ENCODE data around the gene MEF2D.
A peak's percentile ranks its signal among the peaks of the same experiment; 100 is the strongest.

The MEF2D gene

DNA sequence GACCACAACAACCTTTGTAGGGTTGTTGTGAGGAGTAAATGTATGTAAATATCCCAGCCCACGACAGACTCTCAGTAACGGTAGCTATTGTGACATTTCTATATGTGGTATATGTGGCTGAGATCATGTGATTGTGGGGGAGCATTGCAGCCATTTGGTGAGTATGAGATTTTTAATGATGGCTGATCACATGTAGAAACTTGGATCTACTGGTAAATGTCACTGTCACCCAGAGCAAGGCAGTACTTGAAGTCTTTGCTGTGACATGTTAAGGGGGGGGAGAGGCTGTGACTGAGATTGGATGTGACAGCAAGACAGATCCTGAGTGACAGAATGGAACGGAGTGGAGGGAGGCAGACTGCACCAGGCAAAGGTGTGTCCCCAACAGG, 23.9 kb upstream of the MEF2D start:
- DNase-seq (no peak), ATAC-seq (peak; percentile 90)

- ATAC-seq (no peak), DNase-seq (no peak)
Observed at GRCh38 chr1:156523801-156524480, 23.4 kb upstream of the MEF2D start.

- no peak for ATAC-seq
- no peak for DNase-seq
Observed at GRCh38 chr1:156522443-156522970, 21.9 kb upstream of the MEF2D start.

- DNase-seq (no peak), ATAC-seq (no peak)
Observed at GRCh38 chr1:156517748-156518147, 17.2 kb upstream of the MEF2D start.

DNA sequence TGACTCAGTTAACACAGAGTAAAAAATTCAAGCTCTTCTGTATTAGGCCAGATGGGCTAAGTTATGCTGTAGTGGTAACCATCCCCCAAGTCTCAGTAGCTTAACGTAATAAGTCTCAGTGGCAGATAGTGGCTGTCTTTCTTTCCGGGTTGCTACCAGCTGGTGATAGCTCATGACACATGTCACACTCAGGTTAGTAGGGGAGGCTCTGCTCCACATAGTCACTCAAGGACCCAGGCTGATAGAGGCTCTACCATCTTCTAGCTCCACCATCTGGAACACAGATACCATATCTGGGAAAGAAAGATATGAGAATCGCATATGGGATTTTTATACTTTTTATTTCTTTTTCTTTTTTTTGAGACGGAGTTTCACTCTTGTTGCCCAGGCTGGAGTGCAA, 16.2 kb upstream of the MEF2D start:
- DNase-seq: no peak
- ATAC-seq: no peak

DNA sequence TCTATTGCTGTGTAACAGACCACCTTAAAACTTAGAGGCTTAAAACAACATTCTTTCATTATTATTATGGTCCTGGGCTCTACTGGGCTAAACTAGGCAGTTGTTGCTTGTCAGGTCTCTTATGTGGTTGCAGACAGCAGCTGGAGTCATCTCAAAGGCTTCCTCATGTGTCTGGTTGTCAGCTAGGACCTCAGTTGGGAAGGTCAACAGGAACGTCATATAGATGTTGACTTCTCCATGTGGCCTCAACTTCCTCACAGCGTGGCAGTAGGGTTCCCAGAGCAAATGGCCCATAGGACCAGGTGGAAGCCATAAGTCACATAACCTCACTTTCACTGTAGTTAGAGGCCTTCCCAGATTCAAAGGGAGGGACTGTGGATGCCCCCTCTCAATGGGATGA, 15.4 kb upstream of the MEF2D start:
- no peak for ATAC-seq
- DNase-seq: no peak

GRCh38 chr1:156513185-156513584, 12.6 kb upstream of the MEF2D start:
- ATAC-seq: no peak
- no peak for DNase-seq

GRCh38 chr1:156511644-156512043, 11.1 kb upstream of the MEF2D start:
- ATAC-seq (peak; percentile 27), DNase-seq (no peak)

DNA sequence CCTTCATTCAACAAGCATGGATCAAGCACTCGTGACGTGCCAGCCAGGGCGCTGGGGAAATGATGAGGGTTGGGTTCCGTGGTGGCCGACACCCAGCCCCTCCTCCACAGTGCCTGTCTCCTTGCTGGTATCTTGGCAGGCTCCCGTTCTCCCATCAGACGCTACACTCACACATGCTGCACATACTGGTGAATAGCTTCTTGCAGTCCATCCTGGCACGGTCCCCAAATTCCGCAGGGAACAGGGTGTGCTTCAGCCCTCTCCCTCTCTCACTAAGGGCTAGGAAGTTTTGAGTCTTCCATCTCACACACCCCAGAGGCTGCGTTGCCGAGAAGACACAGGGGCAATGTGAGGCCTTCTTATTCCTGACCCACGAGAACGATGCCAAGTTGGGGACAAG, 10.1 kb upstream of the MEF2D start:
- ATAC-seq (no peak), DNase-seq (no peak)

DNA sequence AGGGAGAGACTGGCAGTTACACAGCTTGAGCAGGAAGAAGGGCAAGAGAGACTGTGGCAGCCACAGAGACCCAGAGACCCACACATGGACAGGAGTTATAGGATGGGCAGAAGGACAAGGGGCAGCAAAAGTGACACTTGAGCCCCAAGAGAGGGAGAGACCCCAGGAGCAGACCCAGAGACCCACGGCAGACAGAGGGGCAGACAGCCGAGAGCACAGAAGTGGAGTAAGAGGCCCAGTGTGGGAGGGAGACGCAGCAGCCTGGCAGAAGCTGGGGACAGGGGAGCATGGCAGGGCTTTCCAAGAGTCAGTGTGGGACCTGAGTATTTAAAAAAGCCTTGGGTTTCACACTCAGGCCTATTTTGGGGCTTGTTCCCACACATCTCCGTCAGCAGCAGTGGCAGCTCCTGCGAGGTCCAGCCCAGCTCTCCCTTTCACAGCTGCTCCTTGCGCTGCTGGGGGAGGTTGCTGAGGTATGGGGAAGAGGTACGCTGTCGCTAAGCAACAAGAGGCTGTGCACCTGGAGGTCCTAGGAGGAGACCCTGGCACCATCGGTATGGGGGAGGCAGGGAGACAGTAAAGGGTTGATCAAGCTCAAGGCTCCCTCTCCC, 9.0 kb upstream of the MEF2D start:
- DNase-seq (no peak), ATAC-seq (no peak)

- no peak for ATAC-seq
- DNase-seq: no peak
Observed at GRCh38 chr1:156508955-156509234, 8.3 kb upstream of the MEF2D start.

- DNase-seq: no peak
- ATAC-seq: no peak
Observed at GRCh38 chr1:156508205-156508954, 7.8 kb upstream of the MEF2D start.

- DNase-seq (no peak), ATAC-seq (no peak)
Observed at GRCh38 chr1:156506450-156506849, 5.9 kb upstream of the MEF2D start.

DNA sequence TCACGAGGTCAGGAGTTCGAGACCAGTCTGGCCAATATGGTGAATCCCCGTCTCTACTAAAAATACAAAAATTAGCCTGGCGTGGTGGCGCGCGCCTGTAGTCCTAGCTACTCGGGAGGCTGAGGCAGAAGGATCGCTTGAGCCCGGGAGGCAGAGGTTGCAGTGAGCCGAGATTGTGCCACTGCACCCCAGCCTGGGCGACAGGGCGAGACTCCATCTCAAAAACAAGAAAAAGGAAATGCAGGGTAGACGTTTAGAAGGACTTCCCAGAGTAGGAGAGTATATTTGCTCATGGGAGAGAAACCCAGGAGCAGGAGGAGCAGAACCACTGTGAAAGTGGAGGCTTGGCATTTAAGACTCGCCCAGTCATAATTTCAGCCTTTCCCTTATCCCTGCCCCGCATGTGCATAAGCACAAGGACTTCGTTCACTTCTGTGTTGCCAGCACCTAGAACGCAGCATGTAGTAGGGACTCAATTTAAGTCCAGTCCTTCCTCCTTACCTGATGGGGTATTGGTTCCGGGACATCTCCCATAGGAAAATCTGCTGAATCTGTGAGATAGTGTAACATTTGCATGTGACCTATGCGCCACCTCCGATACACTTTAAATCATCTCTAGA, 5.2 kb upstream of the MEF2D start:
- no peak for DNase-seq
- no peak for ATAC-seq

GRCh38 chr1:156504821-156505678, 4.5 kb upstream of the MEF2D start:
- ATAC-seq: peak; percentile 40
- peak; percentile 98 for DNase-seq

- ATAC-seq (no peak), DNase-seq (no peak)
Observed at GRCh38 chr1:156504438-156504813, 3.9 kb upstream of the MEF2D start.

DNA sequence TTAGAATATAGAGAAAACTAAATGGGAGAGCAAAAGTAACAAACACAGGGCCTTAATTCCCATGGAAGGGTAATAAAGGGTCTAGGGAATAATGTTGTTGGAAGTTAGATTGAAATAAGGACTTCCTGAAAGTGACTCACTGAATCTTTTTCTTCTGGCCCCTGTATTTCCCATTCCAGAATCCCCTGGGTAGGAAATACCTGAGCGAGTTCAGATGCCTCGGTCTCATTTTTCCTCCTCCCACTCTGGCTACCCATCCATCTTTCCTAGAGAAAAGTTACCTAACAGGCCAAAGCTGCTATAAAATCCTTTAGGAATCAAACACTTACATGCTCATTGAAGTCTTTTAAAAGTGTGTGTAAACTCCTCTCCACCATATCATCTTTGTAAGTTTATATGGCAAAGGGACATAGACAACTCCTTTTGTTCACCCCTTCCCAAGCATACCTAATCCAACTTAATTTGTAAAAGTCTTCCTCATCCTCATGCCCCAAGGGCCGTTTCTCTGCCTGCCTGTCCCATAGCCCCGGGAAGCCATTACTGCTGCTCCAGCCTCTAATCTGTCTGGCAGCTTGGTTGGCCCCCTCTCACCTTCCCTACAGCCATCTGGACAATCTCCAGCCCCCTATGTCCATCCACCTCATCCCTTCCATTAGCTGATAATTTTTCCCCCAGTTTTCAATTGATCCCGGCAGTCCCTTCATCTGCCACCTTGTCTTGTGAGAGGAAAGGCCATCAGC, 3.3 kb upstream of the MEF2D start:
- ATAC-seq (no peak), DNase-seq (no peak)

DNA sequence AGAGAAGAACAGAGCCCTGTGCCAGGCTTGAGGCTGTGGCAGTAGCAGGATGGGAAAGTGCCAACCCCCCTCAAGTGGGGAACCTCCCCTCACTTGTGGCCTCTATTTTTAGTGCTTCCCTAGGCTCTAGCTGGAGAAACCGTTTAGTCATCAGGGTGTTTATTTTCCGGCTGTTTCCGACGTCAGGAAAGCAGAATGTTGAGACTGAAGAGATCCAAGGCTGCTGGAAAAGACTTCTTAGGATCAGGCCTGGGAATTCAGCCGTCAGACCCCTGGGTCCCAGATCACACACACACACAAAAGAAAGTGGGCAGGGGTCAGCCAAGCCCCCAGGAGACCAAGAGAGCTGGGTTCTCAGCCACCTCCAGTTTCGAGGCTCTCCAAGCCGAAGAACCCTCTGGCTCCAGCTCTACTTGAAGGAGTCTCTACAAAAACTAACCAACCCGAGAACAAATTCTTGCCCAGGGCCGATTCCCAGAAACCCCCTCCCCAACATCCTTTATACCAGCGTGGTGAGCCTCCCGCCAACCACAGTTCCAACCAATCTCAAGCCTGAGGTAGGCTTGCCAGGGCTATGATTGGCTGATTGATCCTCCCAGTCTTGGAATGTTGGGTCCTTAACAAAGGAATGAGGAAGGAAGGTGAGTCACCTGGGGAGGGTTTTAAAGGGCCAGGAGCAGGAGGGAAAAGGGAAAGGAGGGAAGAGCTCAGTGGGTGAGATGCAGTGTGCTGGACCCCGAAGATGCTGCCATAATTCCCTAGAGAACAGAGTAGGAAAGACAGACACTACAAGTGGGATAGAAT, 2.5 kb upstream of the MEF2D start:
- ATAC-seq (no peak), DNase-seq (no peak)

DNA sequence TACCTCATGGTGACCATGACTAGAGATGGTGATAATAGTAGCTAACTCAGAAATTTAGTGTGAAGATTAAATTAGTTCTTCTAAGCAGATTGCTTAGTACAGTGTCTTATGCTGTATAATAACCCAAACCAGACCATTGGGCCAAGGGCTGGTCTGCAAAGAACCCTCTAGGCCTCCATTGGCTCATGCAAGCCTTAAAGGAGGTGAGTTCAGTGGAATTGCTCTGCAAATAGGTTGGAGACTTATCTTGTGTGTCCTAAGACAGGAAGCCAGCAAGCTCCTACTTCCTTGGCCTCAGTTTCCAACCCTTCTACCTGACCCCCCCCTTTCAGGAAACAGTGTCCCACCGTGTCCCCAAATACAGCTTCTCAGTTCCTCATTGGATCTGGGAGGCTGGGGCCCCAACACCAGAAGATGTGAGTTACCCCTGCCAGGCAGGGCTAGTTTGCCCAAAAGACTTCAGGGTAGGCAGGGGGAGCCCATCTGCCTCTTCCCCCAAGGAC, 1.9 kb upstream of the MEF2D start:
- no peak for ATAC-seq
- no peak for DNase-seq

DNA sequence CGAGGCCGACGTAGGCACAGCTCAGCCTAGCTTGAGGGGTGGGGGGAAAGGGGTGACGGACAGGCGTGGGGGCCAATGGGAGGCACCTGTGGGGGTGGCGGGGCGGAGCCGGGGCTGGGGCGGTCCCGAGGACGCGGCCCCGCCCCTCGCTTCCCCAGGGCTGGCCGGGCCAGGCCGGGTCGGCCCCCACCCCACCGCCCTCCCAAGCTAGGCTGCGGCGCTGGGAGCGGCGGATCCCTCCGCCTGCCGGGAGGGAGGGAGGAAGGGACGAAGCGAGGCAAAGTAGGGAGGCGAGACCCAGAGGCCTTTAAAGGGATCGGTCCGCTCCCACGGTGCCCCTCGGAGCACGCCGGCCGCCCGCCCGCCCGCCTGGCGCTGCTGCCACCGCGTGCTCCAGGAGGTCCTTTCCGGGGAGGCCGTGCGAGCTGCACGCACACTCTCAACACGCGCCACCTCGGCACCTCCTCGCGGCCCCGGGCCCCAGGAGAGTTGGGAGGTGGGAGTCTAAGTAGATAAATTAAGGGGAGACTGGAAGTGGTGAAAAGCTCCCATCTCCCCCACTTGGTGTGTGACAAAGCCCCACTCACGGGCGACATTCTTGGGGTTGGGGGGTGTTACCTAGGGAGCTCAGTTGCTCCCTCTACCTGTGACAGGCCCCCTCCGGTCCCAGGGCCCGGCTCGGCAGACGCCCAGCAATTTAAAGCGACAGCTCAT, 375 bp upstream of the MEF2D start:
- DNase-seq (peak; percentile 97), ATAC-seq (peak; percentile 78)
